HEK293 (cell line): ENCODE results near the gene GPI.

Source experiments
- CTCF ChIP-seq: fragments of 450-650 bp; formaldehyde crosslinking; IDR thresholded peaks from 2 replicates; pipeline ENCODE4 v1.5.1; 2016; ENCODE audit warnings: missing biosample characterization, missing genetic modification characterization
- MZF1 ChIP-seq: fragments of 450-650 bp; formaldehyde crosslinking; IDR thresholded peaks from 2 replicates; pipeline ENCODE4 v1.5.1; 2017; ENCODE audit warnings: missing biosample characterization, missing genetic modification characterization, borderline replicate concordance
- SP2 ChIP-seq: fragments of 450-650 bp; formaldehyde crosslinking; IDR thresholded peaks from 2 replicates; pipeline ENCODE4 v1.5.1; 2016; ENCODE audit warnings: missing biosample characterization, missing genetic modification characterization
- TCF7L2 ChIP-seq: IDR thresholded peaks from 2 replicates; pipeline ENCODE4 v1.6.1; 2011; ENCODE audit warnings: low read depth, mild to moderate bottlenecking, inconsistent platforms, low read length, moderate library complexity, borderline replicate concordance
- ZBTB20 ChIP-seq: fragments of 450-650 bp; formaldehyde crosslinking; IDR thresholded peaks from 2 replicates; pipeline ENCODE4 v1.5.1; 2016; ENCODE audit warnings: missing biosample characterization, missing genetic modification characterization
- ZBTB21 ChIP-seq: fragments of 450-650 bp; formaldehyde crosslinking; IDR thresholded peaks from 2 replicates; pipeline ENCODE4 v1.5.1; 2017; ENCODE audit warnings: missing biosample characterization, missing genetic modification characterization
- ZFP37 ChIP-seq: fragments of 450-650 bp; formaldehyde crosslinking; IDR thresholded peaks from 2 replicates; pipeline ENCODE4 v1.5.1; 2016; ENCODE audit warnings: missing biosample characterization, missing genetic modification characterization
- ZNF341 ChIP-seq: fragments of 450-650 bp; formaldehyde crosslinking; IDR thresholded peaks from 2 replicates; pipeline ENCODE4; 2016; ENCODE audit warnings: low read depth, missing biosample characterization, missing genetic modification characterization
- ZNF529 ChIP-seq: fragments of 450-650 bp; formaldehyde crosslinking; IDR thresholded peaks from 2 replicates; pipeline ENCODE4 v1.5.1; 2017; ENCODE audit warnings: missing genetic modification characterization, missing biosample characterization; ENCODE audit not compliant: insufficient replicate concordance
- ZNF791 ChIP-seq: fragments of 450-650 bp; formaldehyde crosslinking; IDR thresholded peaks from 2 replicates; pipeline ENCODE4 v1.5.1; 2016; ENCODE audit warnings: missing biosample characterization, missing genetic modification characterization

GRCh38 chr19:34409189-34410164, 44.5 kb downstream of the GPI start:
- no peak for TF ChIP-seq ZBTB20 (tag by site-specific recombination)
- no peak for TF ChIP-seq ZNF341 (tag by site-specific recombination)
- TF ChIP-seq ZBTB21 (tag by site-specific recombination) = no peak
- no peak for TF ChIP-seq CTCF
- TF ChIP-seq SP2 (tag by site-specific recombination) = no peak
- TF ChIP-seq ZFP37 (tag by site-specific recombination) = no peak
- TF ChIP-seq ZNF791 (tag by site-specific recombination) = no peak
- TF ChIP-seq MZF1 (tag by site-specific recombination) = no peak
- TF ChIP-seq ZNF529 (tag by site-specific recombination) = no peak
- no peak for TF ChIP-seq TCF7L2
